Gastrocnemius medialis (tissue), 4 donors: ENCODE data around the gene MAP3K5. TPM values are rescaled to one million over a fixed set of nuclear protein-coding genes. Genes with fewer than 3 reads are reported as not detected.
A peak's percentile ranks its signal among the peaks of the same experiment; 100 is the strongest.

Source experiments
- ATAC-seq, 2 donors: fragments of 150-250 bp; one replicate each; pipeline ENCODE4 v1.9.1; 2016
- DNase-seq, 2 donors: peaks; one replicate each; pipeline ENCODE4 v3.0.0-alpha.2; 2019
- H3K27ac ChIP-seq, 4 donors: fragments of 200-600 bp; sonication (generic); 1 replicate in 1 of 4; 2 replicates in 3 of 4; pipeline ENCODE4 v1.5.1; 2016 to 2018; ENCODE audit warnings: mild to moderate bottlenecking in 2 of 4, moderate library complexity in 1 of 4
- H3K27me3 ChIP-seq, 3 donors: fragments of 200-600 bp; sonication (generic) in 2 of 3; 1 replicate in 1 of 3; 2 replicates in 2 of 3; pipeline versions ENCODE4 v1.5.1 to v1.6.0; 2016 to 2019; ENCODE audit warnings: mild to moderate bottlenecking in 1 of 3, moderate library complexity in 1 of 3
- H3K36me3 ChIP-seq, 2 donors: fragments of 200-600 bp; sonication (generic) in 1 of 2; one replicate each; pipeline ENCODE4 v1.5.1; 2017 to 2018
- H3K4me1 ChIP-seq, 2 donors: fragments of 200-600 bp; sonication (generic) in 1 of 2; one replicate each; pipeline ENCODE4 v1.5.1; 2016 to 2017; ENCODE audit warnings: mild to moderate bottlenecking in 2 of 2
- H3K4me3 ChIP-seq, 4 donors: fragments of 200-600 bp; sonication (generic) in 3 of 4; 1 replicate in 1 of 4; 2 replicates in 3 of 4; pipeline ENCODE4 v1.5.1; 2016 to 2019; ENCODE audit warnings: mild to moderate bottlenecking in 2 of 4
- H3K9me3 ChIP-seq, 3 donors: fragments of 200-600 bp; sonication (generic) in 2 of 3; 1 replicate in 1 of 3; 2 replicates in 2 of 3; pipeline ENCODE4 v1.5.1; 2016 to 2019
- CTCF ChIP-seq, 5 experiments: fragments of 450-650 bp in 3 of 5; fragments of 200-600 bp in 2 of 5; sonication (generic) in 2 of 5; IDR thresholded peaks in 4 of 5; conservative IDR thresholded peaks in 1 of 5; 1 replicate in 4 of 5; 2 replicates in 1 of 5; pipeline ENCODE4 v1.5.1; 2016 to 2019; ENCODE audit warnings: antibody characterized with exemption in 5 of 5, mild to moderate bottlenecking in 3 of 5, moderate library complexity in 3 of 5
- POLR2A ChIP-seq, 2 donors: fragments of 450-650 bp; IDR thresholded peaks; one replicate each; pipeline ENCODE4 v1.6.1; 2017; ENCODE audit warnings: antibody characterized with exemption in 2 of 2, mild to moderate bottlenecking in 2 of 2, moderate library complexity in 2 of 2
- in situ Hi-C, 4 donors: fragments of 200-750 bp; cut with MboI; loops; one replicate each; pipeline versions ENCODE4 v1.15.0 to v1.8.0; 2017; ENCODE audit warnings: low sequenced_read_pairs in 4 of 4
- intact Hi-C: fragments of 100-400 bp; cut with DNase I; formaldehyde crosslinking; loops from one replicate; pipeline ENCODE4 v1.15.1; 2023; ENCODE audit warnings: low total_unique reads
- total RNA-seq, 4 donors: library from RNA; depleted of rRNA; stranded (reverse); fragments of >200 nt; gene quantifications; one replicate each; pipeline versions ENCODE4 v1.1.0 to v1.2.3, GENCODE V29; 2016

MAP3K5 gene
- total RNA-seq, 4 donors from 2014 or later = 2.9 to 46.9 (median 4.9) TPM

- no peaks in the 10 kb centered on the region for H3K9me3 ChIP-seq
- TF ChIP-seq POLR2A (IDR thresholded peaks at IDR 0.05) (no peak), CTCF (IDR thresholded peaks at IDR 0.05 in 4 of 5, conservative IDR thresholded peaks at IDR 0.05 in 1 of 5) (no peak)
- no peak for ATAC-seq
- H3K27me3 ChIP-seq = no peaks in the 10 kb centered on the region
- no peak overlapping the region for H3K27ac ChIP-seq
- H3K4me3 ChIP-seq = no peak overlapping the region
- H3K36me3 ChIP-seq = no peaks in the 10 kb centered on the region
- intact Hi-C loops (no loop called here), in situ Hi-C loops (no loop called here)
- no peak for DNase-seq
- H3K4me1 ChIP-seq = peaks cover 0 to 14% of the 10 kb centered on the region in 2 donors
Measured at GRCh38 chr6:136709429-136709828, 82.8 kb downstream of the MAP3K5 start.

DNA sequence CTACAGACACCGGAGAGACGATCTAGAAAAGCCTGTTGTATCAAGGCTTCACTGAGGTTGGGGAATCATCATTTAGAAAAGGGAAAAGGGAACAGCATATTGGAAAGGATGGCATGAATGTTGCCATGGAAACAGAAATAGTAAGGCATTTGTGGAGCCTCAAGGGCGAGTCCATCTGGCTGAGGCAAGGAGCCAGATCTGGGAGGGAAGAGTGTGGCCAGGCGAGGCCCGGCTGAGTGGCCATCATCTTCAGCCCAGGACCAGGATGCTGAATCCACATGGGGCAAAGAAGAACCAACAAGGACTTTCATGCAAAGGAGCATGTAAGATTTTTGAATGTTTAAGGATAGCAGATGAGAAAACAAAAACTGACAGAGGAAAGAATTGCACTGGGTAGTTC is 85.8 kb downstream of the MAP3K5 start:
- intact Hi-C loops (no loop called here), in situ Hi-C loops (no loop called here)
- H3K4me3 ChIP-seq = no peak overlapping the region
- no peaks in the 10 kb centered on the region for H3K9me3 ChIP-seq
- peaks cover under 1 to 11% of the 10 kb centered on the region in 2 donors for H3K4me1 ChIP-seq
- H3K27ac ChIP-seq = no peak overlapping the region
- H3K36me3 ChIP-seq = no peaks in the 10 kb centered on the region
- H3K27me3 ChIP-seq = no peaks in the 10 kb centered on the region
- ATAC-seq (no peak), DNase-seq (no peak)
- TF ChIP-seq CTCF (IDR thresholded peaks at IDR 0.05 in 4 of 5, conservative IDR thresholded peaks at IDR 0.05 in 1 of 5) (no peak), POLR2A (IDR thresholded peaks at IDR 0.05) (no peak)

DNA sequence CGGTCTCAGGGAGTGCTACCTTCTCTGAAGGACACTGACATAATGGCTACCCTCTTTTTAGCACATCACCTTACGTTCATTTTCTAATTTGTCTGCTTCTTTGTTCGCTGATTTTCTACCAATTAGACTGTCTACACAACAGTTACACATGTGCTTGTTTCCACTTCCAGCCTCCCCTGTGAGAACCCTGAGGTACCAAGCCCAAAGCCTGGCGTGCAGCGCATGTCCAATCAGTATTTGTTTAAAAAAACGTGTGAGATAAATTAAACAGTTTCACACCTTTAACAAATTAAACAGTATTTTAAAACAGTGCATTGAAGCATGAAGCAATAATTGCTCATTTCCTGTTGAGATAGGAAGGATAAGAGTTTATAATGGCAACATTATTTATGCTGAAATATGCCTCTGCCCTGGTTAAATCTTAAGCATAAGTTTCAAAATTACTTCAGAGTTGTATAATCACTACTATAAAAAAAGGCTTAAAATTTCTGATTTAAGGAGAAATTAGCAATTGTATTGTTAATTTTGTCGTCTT is 88.9 kb downstream of the MAP3K5 start:
- ATAC-seq (no peak), DNase-seq (no peak)
- TF ChIP-seq POLR2A (IDR thresholded peaks at IDR 0.05) = no peak
- TF ChIP-seq CTCF (IDR thresholded peaks at IDR 0.05 in 4 of 5, conservative IDR thresholded peaks at IDR 0.05 in 1 of 5) = no peak
- in situ Hi-C loops (no loop called here), intact Hi-C loops (no loop called here)
- H3K27me3 ChIP-seq = no peaks in the 10 kb centered on the region
- H3K4me1 ChIP-seq = peaks cover 8 to 9% of the 10 kb centered on the region in 2 donors
- no peak overlapping the region for H3K27ac ChIP-seq
- no peaks in the 10 kb centered on the region for H3K9me3 ChIP-seq
- H3K36me3 ChIP-seq = no peaks in the 10 kb centered on the region
- H3K4me3 ChIP-seq = no peak overlapping the region

GRCh38 chr6:136701045-136701444 is 91.2 kb downstream of the MAP3K5 start:
- in situ Hi-C loops (no loop called here), intact Hi-C loops (no loop called here)
- no peak overlapping the region for H3K4me3 ChIP-seq
- H3K27me3 ChIP-seq = no peaks in the 10 kb centered on the region
- DNase-seq (no peak), ATAC-seq (peak in 1 of 2 donors; percentile 62)
- no peak for TF ChIP-seq POLR2A (IDR thresholded peaks at IDR 0.05)
- no peak for TF ChIP-seq CTCF (IDR thresholded peaks at IDR 0.05 in 4 of 5, conservative IDR thresholded peaks at IDR 0.05 in 1 of 5)
- no peaks in the 10 kb centered on the region for H3K9me3 ChIP-seq
- no peaks in the 10 kb centered on the region for H3K36me3 ChIP-seq
- H3K27ac ChIP-seq = no peak overlapping the region
- peaks cover 8 to 9% of the 10 kb centered on the region in 2 donors for H3K4me1 ChIP-seq

- TF ChIP-seq CTCF (IDR thresholded peaks at IDR 0.05 in 4 of 5, conservative IDR thresholded peaks at IDR 0.05 in 1 of 5) (no peak), POLR2A (IDR thresholded peaks at IDR 0.05) (no peak)
- H3K36me3 ChIP-seq = no peaks in the 10 kb centered on the region
- intact Hi-C loops = no loop called here
- ATAC-seq (no peak), DNase-seq (no peak)
- no peaks in the 10 kb centered on the region for H3K9me3 ChIP-seq
- H3K4me1 ChIP-seq = peaks cover 8 to 9% of the 10 kb centered on the region in 2 donors
- no peak overlapping the region for H3K27ac ChIP-seq
- no peaks in the 10 kb centered on the region for H3K27me3 ChIP-seq
- in situ Hi-C loops = no loop called here
- no peak overlapping the region for H3K4me3 ChIP-seq
Measured at GRCh38 chr6:136699358-136699757, 92.9 kb downstream of the MAP3K5 start.
